Medulla oblongata (tissue), 1 donor: Measurements from ENCODE around the gene BCL7A.

Source experiments
- DNase-seq: peaks from one replicate; pipeline ENCODE4 v3.0.0-alpha.2; 2015; ENCODE audit errors: extremely low spot score

Gene BCL7A

DNA sequence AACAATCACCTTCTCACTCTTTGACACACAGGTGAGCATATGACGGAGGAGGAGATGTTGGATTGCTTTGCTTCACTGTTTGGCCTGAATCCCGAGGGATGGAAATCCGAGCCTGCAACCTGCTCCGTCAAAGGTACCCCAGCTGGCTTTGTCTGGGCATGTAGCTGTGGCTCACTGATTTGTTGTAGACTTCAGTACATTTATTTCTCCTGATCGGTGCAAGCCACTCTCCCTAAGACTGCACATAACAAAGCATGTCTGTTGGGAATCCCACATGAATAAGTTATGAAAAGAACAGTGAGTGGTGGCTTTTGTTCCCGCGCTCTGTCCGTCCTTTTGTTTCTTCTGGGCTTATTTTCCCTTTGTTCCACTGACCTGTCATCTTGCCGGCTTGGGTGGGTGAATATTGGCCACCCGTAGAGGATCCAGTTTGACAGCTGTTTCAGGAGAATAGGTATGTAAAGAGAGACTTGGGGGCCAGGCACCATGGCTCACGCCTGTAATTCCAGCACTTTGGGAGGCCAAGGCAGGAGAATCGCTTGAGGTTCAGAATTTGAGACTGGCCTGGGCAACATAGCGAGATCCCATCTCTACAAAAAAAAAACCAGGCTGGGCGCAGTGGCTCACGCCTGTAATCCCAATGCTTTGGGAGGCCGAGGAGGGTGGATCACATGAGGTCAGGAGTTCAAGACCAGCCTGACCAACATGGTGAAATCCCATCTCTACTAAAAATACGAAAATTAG is 20.0 kb upstream of the BCL7A start:
- DNase-seq = peak; percentile 83

DNA sequence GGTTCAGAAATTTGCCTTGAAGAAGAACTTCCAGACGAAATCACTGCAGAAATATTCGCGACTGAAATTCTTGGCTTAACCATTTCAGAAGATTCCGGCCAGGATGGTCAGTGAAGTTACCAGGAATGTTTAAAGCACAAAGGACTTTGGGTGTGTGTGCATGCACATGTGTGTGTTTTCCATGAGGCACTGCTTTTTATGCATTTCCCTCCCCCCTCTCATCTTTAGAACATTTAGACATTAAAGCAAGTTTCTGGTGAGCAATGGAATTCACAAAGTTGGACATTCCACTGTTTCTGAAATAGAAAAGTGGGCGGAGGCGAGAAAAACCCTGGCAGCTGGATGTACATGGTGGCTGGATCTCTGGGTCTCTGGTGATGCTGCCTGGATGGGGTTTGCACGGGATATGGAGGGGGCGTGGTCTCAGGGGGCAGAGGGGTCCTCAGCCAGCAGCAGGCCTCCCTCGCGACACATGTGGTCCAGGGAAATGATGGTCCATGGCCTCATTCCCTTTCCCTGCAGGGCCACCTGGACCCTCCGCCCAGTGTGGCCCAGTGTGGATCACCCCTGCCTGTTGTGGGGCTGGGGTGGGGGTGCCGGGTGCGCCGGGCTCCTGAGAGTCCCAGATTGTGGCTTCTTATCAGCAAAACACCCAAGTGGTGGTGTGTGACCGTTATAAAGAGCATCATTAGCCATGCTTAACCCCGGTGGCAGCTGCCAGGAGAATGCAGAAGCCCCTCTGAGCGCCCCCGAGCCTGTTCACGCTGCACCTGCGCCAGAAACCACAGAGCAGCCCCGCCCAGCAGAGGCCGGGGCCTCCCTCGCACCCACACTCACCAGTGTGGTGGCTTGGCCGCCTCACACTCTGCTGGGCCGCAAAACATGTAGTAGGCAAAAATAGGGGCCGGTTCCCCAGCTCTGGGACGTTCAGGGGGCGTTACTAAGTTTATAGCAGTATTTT is 17.8 kb upstream of the BCL7A start:
- DNase-seq = no peak

DNA sequence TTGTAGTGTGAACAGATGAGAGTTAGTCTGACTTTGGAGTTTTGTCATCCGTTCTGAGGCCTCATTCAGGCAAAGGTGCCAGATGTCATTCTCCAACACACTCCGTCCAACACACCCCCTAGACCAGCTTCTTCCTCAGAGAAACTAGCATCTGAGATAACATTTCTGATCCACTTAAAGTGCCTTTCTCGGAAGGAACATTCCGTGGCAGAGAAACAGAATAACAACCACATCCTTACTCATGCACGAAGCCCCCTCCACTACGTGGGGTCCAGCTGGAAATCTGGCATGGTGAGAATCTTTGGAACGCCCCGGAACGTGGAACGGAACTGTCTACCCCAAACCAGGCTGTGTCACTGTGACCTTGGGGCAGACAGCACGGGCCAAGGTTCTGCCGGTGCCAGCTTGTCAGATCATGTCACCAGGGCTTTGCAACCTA is 17.0 kb upstream of the BCL7A start:
- no peak for DNase-seq

DNA sequence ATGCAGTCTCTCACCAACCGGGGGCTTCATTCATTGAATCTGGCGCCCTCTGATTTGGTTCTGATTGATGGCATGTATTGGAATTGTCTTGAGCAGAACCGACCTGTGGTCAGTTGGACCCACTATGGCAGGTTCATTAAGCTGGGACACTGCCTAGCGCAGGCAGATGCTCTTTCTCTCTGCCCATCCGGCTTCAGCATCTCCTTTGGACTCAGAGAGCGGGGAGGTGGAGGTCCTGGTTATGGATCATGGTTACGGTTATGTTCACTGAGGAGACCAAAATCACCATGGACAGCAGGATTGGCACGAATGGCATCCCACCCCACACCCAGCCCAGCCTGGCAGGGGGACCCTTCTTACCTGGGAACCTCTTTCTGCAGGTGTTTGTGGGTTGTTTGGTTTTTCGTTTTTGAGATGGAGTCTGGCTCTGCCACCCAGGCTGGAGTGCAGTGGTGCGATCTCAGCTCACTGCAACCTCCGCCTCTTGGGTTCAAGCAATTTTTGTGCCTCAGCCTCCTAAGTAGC is 16.4 kb upstream of the BCL7A start:
- DNase-seq = no peak

DNA sequence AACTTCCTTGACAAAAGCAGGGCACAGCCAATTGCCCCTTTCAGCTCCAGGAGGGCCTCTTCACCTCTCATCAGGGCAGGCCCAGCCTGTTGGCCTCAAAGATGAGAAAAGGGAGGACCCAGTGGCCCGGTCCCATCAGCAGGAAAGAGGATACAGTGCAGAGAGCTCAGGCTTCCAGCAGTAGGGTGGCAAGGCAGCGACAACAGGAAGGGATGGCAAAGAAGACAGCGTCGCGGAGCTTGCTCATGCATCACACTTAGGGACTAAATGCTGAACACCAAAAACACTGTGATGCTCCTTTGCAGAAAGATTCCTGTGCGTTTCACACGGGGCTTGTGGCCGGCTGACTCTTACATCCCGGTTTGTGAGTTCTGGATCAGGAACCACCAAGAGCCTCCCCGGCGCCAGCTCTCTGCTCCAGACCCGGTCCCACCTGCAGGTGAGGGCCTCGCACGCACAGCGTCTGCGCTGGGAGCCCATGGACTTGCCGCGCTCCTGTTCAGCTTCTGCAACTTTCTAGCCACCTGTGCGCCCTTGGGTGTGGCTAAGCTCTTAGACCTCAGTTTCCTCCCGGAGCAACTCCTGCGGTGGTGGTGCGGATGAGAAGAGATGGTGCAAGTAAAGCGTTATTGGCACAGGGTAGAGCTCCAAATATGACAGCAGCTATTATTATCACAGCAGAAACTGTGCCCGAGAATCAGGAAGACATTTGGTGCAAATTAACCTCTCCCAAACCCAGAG is 15.3 kb upstream of the BCL7A start:
- DNase-seq = no peak

DNA sequence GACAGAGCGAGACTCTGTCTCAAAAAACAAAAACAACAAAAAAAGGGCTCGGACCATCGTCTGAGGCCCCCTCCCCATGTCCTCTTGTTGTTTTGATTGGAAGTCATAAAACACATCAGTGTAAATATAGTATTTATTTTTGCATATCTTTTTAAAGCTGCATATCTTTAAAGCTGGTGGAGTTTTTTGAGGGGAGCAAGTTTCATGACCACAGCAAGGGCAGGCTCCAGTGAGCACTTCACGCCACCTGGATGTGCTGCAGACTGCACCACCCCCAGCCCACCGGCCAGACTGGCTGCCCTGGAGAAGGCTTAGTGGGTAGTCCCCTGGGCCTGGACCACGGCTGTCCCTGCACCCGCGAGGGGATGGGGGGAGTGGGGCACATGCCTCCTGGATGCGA is 11.9 kb upstream of the BCL7A start:
- DNase-seq = no peak

DNA sequence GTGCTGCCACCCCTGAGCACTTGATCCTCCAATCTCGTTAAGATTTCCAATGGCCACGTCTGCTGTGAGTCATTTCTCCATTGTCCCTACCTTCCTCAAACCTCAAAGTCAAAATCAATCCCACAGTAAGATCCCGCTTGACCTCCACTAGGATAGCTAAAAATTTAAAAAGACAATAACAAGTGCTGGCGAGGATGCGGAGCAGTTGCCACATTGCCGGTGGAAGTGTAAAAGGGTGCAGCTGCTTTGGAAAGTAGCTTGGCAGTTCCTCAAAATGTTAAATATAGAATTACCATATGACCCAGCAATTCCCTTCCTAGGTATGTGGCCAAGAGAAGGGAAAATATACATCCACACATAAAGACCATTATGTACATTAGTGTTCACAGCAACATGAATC is 9.5 kb upstream of the BCL7A start:
- DNase-seq = no peak

DNA sequence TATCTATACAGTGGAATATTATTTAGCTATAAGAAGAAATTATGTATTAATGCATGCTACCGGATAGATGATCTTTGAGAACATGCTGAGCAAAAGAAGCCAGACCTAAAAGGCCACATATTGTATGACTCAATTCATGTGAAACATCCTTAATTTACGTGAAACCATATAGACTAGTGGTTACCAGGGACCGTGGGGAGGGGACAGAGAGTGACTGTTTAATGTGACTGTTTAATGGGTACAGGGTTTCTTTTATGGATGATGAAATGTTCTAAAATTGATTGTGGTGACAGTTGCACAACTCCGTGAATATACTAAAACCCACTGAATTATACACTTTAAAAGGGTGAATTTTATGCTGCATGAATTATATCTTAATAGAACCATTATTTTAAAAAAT is 8.5 kb upstream of the BCL7A start:
- DNase-seq = no peak

DNA sequence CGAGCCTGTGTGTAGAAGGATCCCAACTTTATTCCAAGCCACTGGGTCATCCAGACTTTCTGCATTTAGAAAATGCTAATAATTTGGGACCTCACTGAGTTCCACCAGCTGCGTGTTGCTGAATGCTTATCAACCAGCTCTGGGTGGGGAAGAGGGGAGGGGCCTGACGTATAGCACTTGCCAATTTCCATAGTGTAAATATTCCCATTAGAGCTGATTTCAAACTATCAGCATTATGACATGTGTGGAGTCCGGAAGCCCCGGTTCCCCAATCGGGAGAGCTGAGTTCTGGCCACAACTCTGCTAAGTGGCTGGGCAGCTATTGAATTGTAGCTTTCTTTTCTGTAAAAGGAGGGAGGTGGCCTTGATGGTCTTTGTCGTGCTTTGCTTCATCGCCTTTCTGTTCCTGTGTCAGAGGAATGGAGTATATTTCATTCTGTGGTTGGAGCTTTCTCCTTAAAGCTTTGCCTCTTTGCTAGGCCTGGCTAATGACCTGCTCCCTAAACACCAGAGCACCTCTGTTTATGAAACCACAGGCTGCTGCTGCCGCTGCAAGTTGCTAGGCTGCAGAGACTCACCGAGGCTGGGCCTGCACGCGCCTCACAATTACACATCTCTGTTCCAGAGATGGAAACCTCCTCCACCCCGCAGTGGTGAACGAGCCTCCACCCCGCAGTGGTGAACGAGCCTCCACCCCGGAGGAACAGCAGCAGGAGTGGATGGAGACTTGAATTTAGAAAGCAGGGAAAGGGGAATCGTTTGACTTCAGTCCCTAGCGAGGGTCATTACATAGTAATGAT is 7.7 kb upstream of the BCL7A start:
- no peak for DNase-seq

DNA sequence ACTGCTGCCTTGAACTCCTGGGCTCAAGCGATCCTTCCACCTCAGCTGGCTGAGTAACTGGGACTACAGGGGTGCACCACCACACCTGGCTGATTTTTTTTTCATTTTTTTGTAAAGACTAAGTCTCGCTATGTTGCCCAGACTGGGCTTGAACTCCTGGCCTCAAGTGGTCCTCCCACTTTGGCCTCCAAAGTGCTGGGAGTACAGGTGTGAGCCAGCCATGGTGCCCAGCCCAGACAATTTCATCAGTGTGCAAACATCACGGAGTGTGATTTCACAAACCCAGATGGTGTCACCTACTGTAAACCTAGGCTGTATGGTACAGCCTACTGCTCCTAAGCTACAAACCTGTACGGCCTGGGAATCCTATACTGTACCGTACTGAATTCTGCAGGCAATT is 6.9 kb upstream of the BCL7A start:
- no peak for DNase-seq

DNA sequence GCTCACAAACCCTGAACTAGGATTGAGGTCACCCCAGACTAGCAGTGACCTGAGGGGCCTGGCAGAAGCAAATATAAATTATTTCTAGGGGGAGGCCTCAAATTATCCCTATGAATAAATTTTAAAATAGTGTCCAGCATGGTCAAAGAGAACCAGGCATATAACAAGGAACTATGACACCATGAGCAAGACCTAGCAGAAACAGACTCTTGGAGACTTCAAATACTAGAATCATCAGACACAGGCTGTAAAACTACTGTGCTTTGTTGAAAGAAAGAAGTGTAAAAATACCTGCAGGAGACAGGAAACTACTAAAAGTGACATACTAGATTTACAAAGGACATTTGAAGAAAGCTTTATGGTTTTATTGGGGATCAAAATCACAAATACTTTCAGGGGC is 3.2 kb upstream of the BCL7A start:
- no peak for DNase-seq

DNA sequence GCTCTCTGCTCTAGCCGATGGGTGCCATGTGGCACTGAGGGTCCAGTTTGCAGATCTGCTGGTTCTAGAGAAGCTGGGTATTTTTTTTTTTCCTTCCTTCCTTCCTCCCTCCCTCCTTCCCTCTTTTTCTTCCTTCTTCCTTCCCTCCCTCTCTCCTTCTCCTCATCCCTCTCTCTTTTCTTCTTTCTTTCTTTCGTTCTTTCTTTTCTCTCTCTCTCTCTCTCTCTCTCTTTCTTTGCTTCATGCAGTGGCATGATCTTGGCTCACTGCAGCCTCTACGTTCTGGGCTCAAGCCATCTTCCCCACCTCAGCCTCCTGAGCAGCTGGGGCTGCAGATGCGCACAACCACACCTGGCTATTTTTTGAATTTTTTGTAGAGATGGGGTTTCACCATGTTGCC is 2.7 kb upstream of the BCL7A start:
- DNase-seq = no peak

DNA sequence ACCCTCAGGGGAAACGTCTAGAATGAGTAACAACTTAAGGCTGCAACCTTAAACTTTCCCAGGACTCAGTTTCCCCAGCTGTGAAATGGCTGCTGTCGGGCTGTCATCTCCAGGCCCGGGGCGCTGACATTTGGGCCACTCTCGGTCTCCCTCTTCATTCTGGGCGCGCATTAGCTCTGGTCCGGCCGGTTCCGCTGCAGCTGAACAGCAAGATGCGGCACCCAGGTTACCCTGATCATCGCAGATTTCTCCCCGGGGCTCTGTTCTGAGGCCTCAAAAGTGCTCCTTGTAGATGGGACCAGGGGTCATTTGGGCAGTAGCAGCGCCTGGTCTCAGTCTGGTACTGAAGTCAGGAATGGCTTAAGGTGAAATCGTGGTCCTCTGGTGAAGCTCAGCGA is 890 bp upstream of the BCL7A start:
- no peak for DNase-seq

DNA sequence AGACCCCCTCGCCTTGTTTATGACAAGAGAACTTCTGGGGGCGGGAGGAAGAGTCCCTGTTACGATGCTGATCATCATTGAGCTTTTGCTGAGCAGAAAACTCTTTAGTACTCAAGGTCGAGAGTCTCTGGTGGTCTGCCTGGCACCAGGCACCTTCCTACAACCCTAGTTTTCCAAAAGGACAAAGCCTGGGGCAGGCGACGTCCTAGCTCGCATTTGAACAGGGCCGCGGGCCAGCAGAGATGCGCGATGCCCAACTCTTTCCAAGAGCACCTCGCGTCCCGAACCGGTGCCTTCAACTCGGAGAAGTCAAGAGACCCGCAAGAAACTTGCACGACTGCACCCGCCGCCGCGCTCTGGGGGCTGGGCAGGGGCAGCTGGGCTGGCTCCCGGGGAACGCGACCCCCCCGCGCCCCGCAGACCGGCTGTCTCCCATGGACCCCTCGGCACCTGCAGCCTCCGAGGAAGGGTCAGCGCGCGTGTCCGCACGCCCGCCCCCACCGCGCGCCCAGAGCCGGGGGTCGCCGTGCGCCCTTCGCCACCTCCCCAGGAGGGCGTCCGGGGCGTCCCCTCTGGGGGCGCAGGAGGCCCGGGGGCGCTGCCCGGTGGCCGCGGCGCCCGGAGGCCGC is 377 bp upstream of the BCL7A start:
- peak; percentile 13 for DNase-seq

DNA sequence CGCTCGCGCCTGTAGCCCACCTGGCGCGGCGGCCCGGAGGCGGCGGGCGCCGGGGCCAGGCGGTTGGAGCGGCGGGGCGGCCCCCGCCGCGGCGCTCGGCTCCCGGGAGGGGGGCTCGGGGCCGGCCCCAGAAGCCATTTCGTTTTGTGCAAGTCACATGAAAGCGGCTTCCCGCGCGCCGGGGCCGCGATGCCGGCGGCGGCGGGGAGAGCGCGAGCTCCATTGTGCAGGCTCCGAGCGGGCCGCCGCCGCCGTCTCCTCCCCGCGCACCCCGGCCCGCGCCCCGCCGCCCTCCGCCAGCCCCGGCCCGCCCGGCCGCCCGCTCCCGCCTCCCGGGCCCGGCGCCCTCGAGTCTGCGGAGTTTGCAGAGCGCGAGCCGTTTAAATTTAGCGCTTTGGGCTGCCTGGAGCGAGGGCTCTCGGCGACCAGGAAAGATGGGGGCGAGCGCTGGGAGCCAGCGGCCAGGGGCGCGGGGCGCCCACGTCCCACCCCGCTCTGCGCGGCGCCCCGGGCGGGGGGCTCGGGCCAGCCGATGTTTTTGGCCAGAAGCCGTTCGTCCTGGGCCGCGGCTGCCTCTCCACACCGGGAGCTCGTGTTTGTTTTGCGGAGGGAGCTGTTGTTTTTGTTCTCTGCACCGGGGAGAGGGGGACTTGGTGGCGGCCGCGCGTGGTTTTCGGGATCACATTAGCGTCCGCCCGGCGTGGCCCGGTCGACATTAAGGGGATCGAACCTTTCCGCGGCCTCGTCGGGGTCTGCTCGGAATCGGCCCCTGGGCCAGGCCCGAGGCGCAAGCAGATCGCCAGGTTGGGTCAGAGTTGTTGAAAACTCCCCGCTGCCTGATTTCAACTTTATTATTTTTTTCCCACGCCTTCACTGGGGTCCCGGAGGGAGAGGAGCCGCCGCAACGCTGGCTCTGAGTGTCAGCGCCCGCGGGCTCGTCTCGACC is 982 bp downstream of the BCL7A start:
- peak; percentile 13 for DNase-seq

DNA sequence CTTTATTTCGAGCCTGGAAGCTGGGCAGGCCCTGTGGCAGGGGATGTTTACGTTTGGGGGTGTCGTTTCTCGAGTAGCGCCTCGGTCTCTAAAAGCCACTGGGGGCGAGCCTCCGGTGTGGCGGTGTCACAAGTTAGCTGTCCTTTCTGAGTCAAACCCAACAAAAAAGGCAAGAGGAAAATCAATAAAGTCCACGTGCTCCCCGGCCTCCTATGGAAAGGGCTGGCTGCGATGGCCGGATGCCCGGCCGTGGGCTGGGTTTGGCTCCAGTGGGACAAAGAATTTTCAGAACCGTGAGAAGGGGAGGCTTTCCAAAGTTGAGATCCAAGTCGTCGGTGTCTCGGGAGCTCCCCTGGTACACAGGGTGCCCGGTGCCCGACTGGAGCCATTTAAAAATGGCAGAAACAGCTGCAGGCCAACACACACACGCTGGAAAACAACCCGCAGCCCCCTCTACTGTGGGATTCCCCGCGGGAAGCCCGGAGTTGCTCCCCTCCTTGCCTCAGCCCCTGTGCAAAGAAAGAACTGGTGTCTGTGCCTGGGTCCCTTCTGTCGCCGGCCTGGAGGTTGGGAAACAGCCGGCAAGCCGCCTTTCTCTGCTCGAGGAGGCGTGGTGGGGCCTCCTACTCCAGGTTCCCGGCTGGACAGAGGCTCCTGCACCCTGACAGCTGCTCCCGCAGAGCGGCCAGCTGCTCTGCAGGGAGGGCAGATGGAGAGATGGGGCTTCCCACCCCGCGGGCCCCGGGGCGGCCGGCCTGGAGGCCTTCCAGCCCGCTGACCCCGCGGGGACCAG is 1.9 kb downstream of the BCL7A start:
- DNase-seq = peak; percentile 86

DNA sequence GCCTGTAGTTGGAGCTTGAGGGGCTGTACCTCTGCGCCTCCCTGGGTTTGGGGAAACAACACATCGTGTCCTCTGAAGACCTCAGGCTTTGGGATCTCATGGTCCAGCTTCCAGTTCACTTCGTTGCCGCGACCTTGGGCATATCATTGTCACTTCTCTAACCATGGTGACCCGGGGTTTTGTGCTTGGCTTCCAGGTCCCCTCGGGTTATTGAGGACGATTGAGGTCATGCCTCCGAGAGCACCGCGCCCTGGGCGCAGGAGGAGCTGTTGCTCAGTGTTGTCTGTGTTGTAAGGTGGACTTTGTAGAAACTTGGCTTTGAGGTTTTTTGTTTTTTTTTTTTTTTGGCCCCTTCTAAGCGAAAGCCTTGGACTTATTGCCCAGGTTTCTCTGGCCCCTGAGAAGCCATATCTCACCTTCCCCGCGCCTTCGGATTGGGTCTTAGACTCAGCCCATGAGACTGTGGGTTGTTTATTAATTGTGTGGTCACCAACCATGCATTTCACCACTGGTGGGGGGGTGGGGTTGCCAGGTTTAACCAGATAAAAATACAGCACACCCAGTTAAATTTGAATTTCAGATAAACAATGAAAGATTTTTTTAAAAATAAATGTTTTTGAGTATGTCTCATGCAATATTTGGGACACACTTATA is 2.6 kb downstream of the BCL7A start:
- DNase-seq = peak; percentile 6

DNA sequence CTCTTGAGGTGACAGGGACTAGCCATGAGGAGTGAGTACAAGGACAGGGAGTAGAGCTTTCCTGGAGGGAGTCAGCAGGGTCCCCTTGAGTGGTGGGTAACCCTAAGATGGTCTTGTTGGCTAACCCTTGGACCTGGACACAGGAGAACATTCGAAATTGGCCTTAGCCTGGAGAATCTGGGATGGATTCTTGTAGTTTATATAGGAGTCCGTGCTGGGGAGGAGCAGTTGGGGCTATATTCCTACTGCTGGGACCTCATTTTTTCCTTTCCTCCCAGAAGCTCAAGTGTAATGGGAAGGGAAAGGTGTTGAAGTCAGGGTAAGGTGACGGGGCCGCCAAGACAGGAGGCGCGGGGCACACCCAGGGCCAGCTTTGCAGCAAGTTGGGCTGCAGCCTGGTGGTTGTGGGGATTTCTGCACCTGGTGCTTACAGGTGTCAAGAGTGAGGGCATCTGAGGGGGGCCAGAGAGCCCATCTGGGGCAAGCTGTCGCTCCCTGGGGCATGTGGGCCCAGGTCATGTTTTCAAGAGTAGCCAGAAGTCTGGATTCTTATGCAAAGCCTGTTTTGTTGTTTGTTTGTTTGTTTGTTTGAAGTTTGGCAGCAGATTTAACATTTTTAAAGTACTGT is 5.1 kb downstream of the BCL7A start:
- DNase-seq = no peak
